HepG2 (cell line): Measurements from ENCODE around the gene IZUMO1R. TPM values are rescaled to one million over a fixed set of nuclear protein-coding genes. Genes with fewer than 3 reads are reported as not detected.

Experiments used
- ATAC-seq: fragments of 200-7000 bp; cut with Tn5 transposase; 3 replicates; pipeline ENCODE4 v1.9.1; 2020; ENCODE audit warnings: mild to moderate bottlenecking, moderate library complexity
- BruUV-seq: library from RNA; stranded (reverse); fragments of 400-500 nt; replicated peaks from 2 replicates; lab custom pipeline; 2021; lab: Mats Ljungman, UMichigan
- CTCF ChIA-PET: fragments of 300-600 bp; formaldehyde crosslinking; extraction: SDS; loops from one replicate; lab custom pipeline; 2021; ENCODE audit warnings: low total read pairs, inconsistent platforms, low intra/inter-chr PET ratio; lab: Yijun Ruan, JAX
- POLR2A ChIA-PET: fragments of 350-600 bp; sonication (Branson Sonifier 250); formaldehyde crosslinking; loops from one replicate; lab custom pipeline; 2020; ENCODE audit warnings: antibody characterized with exemption, inconsistent platforms; lab: Yijun Ruan, JAX
- DNase-seq: peaks from one replicate; pipeline ENCODE4 v3.0.0-alpha.2; 2015; ENCODE audit warnings: low spot score
- FAIRE-seq: peaks from 3 replicates; lab custom pipeline; 2011; peaks lifted over from hg19 to GRCh38; lab: Jason Lieb, UNC
- H2AFZ ChIP-seq: one replicate; pipeline ENCODE4 v1.6.1; 2011; ENCODE audit warnings: low read length, inconsistent platforms
- H3K27ac ChIP-seq: fragments of 300-600 bp; 3 replicates; pipeline ENCODE4 v1.8.0; 2011; ENCODE audit warnings: mixed run types, mild to moderate bottlenecking, mixed read lengths, low read length, inconsistent platforms; ENCODE audit not compliant: insufficient read depth; ENCODE audit errors: extremely low read length
- H3K27me3 ChIP-seq, 2 experiments: fragments of 200-600 bp in 1 of 2; 2 replicates in 1 of 2; 3 replicates in 1 of 2; pipeline versions ENCODE4 v1.6.0 to v1.8.0; 2011; ENCODE audit warnings: low read length in 2 of 2, mild to moderate bottlenecking in 2 of 2, moderate library complexity in 2 of 2, inconsistent platforms in 1 of 2; ENCODE audit not compliant: insufficient read depth in 2 of 2, control insufficient read depth in 1 of 2
- H3K36me3 ChIP-seq, 2 experiments: fragments of 200-600 bp in 1 of 2; replicated peaks in 1 of 2; 2 replicates in 1 of 2; 3 replicates in 1 of 2; pipeline versions ENCODE4 v1.5.1 to v1.8.0; 2011; ENCODE audit warnings: low read length in 2 of 2, inconsistent platforms in 1 of 2; ENCODE audit not compliant: insufficient read depth in 2 of 2, control insufficient read depth in 1 of 2
- H3K4me1 ChIP-seq: 2 replicates; pipeline ENCODE4 v1.5.1; 2012; ENCODE audit warnings: low read length, inconsistent platforms; ENCODE audit not compliant: insufficient read depth
- H3K4me2 ChIP-seq: 2 replicates; pipeline ENCODE4 v1.6.0; 2011; ENCODE audit warnings: low read depth, low read length, inconsistent platforms
- H3K4me3 ChIP-seq, 3 experiments: fragments of 200-600 bp in 1 of 3; sonication (generic), shearing (Covaris generic) in 1 of 3; replicated peaks in 1 of 3; 2 replicates each; pipeline ENCODE4 v1.5.1; 2011 to 2016; ENCODE audit warnings: low read length in 3 of 3, inconsistent platforms in 2 of 3, low read depth in 2 of 3, mild to moderate bottlenecking in 2 of 3, control low read depth in 1 of 3, mixed read lengths in 1 of 3; ENCODE audit not compliant: insufficient read depth in 1 of 3
- H3K79me2 ChIP-seq: one replicate; pipeline ENCODE4 v1.6.1; 2011; ENCODE audit warnings: low read length, inconsistent platforms; ENCODE audit not compliant: insufficient read depth
- H3K9ac ChIP-seq: 2 replicates; pipeline ENCODE4 v1.6.0; 2011; ENCODE audit warnings: mild to moderate bottlenecking, low read depth, low read length, inconsistent platforms; ENCODE audit not compliant: insufficient read depth
- H3K9me3 ChIP-seq: 2 replicates; pipeline ENCODE4 v1.5.1; 2012; ENCODE audit warnings: mild to moderate bottlenecking, low read length
- H4K20me1 ChIP-seq: 2 replicates; pipeline ENCODE4 v1.6.0; 2011; ENCODE audit warnings: inconsistent platforms, mild to moderate bottlenecking, low read length, moderate library complexity; ENCODE audit not compliant: insufficient read depth
- HNF4G ChIP-seq, 2 experiments: sonication (generic) in 1 of 2; formaldehyde crosslinking in 1 of 2; IDR thresholded peaks; 2 replicates each; pipeline versions ENCODE4 v1.4.0 to v1.6.1; 2011 to 2020; ENCODE audit warnings: borderline replicate concordance in 2 of 2, low read depth in 2 of 2, mild to moderate bottlenecking in 2 of 2, low read length in 1 of 2, missing genetic modification reagents in 1 of 2, moderate library complexity in 1 of 2
- MTF1 ChIP-seq: sonication (generic); formaldehyde crosslinking; IDR thresholded peaks from 2 replicates; pipeline ENCODE4 v1.5.0; 2020; ENCODE audit warnings: missing genetic modification reagents
- NFYC ChIP-seq: IDR thresholded peaks from 2 replicates; pipeline ENCODE4 v1.6.1; 2016; ENCODE audit warnings: missing genetic modification reagents, missing compliant biosample characterization
- SP1 ChIP-seq, 2 experiments: fragments of 450-650 bp in 1 of 2; sonication (generic) in 1 of 2; formaldehyde crosslinking in 1 of 2; IDR thresholded peaks; 2 replicates each; pipeline versions ENCODE4 v1.4.0 to v1.6.1; 2016 to 2020; ENCODE audit warnings: missing genetic modification reagents in 1 of 2
- ZFP82 ChIP-seq: sonication (generic); formaldehyde crosslinking; IDR thresholded peaks from 2 replicates; pipeline ENCODE4 v1.5.1; 2020; ENCODE audit warnings: mild to moderate bottlenecking, missing genetic modification reagents, borderline replicate concordance
- ZNF18 ChIP-seq: sonication (generic); formaldehyde crosslinking; IDR thresholded peaks from 2 replicates; pipeline ENCODE4 v1.8.0; 2022; ENCODE audit warnings: mild to moderate bottlenecking, missing genetic modification reagents; ENCODE audit not compliant: insufficient replicate concordance
- ZNF350 ChIP-seq: sonication (generic); formaldehyde crosslinking; IDR thresholded peaks from 2 replicates; pipeline ENCODE4 v1.4.0; 2020; ENCODE audit warnings: mild to moderate bottlenecking, low read depth, missing genetic modification reagents, borderline replicate concordance
- ZNF710 ChIP-seq: sonication (generic); formaldehyde crosslinking; IDR thresholded peaks from 2 replicates; pipeline ENCODE4 v1.5.0; 2020; ENCODE audit warnings: mild to moderate bottlenecking, missing genetic modification reagents, borderline replicate concordance
- WGBS: methylation state at CpG from one replicate; pipeline ENCODE4 v1.1.6; 2017; ENCODE audit warnings: low lambda C conversion rate; 5-methylcytosine and 5-hydroxymethylcytosine counted together
- in situ Hi-C: cut with HindIII; loops from 2 replicates; pipeline ENCODE4 v1.10.0; 2017; ENCODE audit warnings: low pct_unique_long_range_greater_than_20kb; ENCODE audit not compliant: extremely low pct_ligation_motif_present
- intact Hi-C: fragments of 100-400 bp; cut with micrococcal nuclease; formaldehyde crosslinking; loops from one replicate; pipeline ENCODE4 v1.10.0; 2022; ENCODE audit not compliant: unreplicated experiment
- polyA plus RNA-seq, 8 experiments: library from polyadenylated mRNA; depleted of rRNA in 3 of 8; stranded (reverse) in 7 of 8; unstranded in 1 of 8; fragments of >200 nt; fragmentation: Illumina TruSeq in 4 of 8; extraction: Trizol in 4 of 8; gene quantifications; 2 replicates each; pipeline versions ENCODE4 v1.2.1 to v1.2.3, GENCODE V29; 2011 to 2016; ENCODE audit warnings: low read depth in 4 of 8, missing spikeins in 1 of 8, mixed read lengths in 1 of 8; ENCODE audit not compliant: insufficient read depth in 1 of 8
- total RNA-seq, 5 experiments: library from RNA; depleted of rRNA; stranded (reverse); fragments of >200 nt; fragmentation: Illumina TruSeq; extraction: Trizol; gene quantifications; 2 replicates each; pipeline ENCODE4 v1.2.3, GENCODE V29; 2016; ENCODE audit warnings: low read depth in 1 of 5

IZUMO1R gene
- total and polyA plus RNA-seq, 2 of the 13 experiments (the other 11 are each of a cell fraction or from before 2014, with no cell fraction given): not detected

- Histone ChIP-seq H3K27ac (no peak overlapping the region), H3K4me3 (no peak overlapping the region), H3K9ac (no peak overlapping the region), H2AFZ (no peak overlapping the region), H3K4me1 (no peaks in the 10 kb centered on the region), H3K9me3 (no peaks in the 10 kb centered on the region), H3K79me2 (no peaks in the 10 kb centered on the region), H3K36me3 (no peaks in the 10 kb centered on the region), H3K27me3 (peaks cover 0 to 9% of the 10 kb centered on the region in 2 experiments; a peak in 1 of 5 replicates), H3K4me2 (no peak overlapping the region), H4K20me1 (no peaks in the 10 kb centered on the region)
- BruUV-seq: no TSS peak
- POLR2A ChIA-PET: no interaction called here
- no peak for ATAC-seq
- no peak for DNase-seq
- TF ChIP-seq HNF4G (IDR thresholded peaks at IDR 0.05; ENCODE audit: borderline replicate concordance, low read depth, low read length) (no peak), HNF4G (CRISPR knock-in tag; IDR thresholded peaks at IDR 0.05; ENCODE audit: borderline replicate concordance, low read depth) (no peak), ZNF18 (no peak), MTF1 (CRISPR knock-in tag) (no peak), ZNF710 (CRISPR knock-in tag) (no peak), ZNF350 (no peak), ZFP82 (CRISPR knock-in tag) (no peak), NFYC (CRISPR knock-in tag) (no peak), SP1 (IDR thresholded peaks at IDR 0.05) (no peak), SP1 (CRISPR knock-in tag; IDR thresholded peaks at IDR 0.05) (no peak)
- no peak for FAIRE-seq
- WGBS: 2% methylated on average over 3 of the region's 3 CpGs
- intact Hi-C loops: no loop called here
- CTCF ChIA-PET: no interaction called here
- in situ Hi-C loops: no loop called here
These were observed 11.3 kb downstream of the IZUMO1R start for GRCh38 chr11:94315664-94316063.
